GM18526 (cell line): ENCODE measurements around the gene IQGAP1.

Source experiments
- POLR2A ChIP-seq: IDR thresholded peaks from 3 replicates; pipeline ENCODE4 v1.6.1; 2011; ENCODE audit not compliant: insufficient read length; ENCODE audit errors: extremely low read depth

Gene IQGAP1

DNA sequence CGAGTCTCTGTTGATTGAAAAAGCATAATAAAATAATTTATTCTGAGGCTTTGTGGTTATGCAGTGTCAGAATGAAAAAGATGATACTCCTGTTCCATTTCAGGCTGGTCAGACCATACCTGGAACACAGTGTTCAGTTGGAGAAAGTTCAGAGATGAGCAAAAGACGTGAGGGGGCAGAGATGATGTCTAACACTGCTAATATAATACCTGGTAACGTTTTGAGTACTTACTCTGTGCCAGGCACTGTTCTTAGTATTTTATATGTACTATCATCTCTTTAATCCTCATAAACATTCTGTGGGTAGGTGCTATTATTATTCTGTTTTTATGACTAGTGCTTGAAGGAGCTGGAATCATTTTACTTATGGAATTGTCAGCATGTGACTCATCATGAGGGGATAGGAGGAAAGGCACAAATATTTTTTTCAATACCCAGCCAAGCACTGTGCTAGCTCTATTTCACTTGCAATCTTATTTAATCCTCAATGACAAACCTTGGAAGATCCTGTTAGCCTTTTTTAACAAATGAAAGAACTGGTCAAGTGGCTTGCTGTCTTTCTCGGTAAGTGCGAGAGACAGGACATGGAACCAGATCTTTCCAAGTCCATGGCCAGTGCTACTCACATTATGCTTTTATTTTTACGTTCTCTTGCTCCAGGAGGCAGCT, 31.8 kb downstream of the IQGAP1 start:
- no peak for TF ChIP-seq POLR2A

DNA sequence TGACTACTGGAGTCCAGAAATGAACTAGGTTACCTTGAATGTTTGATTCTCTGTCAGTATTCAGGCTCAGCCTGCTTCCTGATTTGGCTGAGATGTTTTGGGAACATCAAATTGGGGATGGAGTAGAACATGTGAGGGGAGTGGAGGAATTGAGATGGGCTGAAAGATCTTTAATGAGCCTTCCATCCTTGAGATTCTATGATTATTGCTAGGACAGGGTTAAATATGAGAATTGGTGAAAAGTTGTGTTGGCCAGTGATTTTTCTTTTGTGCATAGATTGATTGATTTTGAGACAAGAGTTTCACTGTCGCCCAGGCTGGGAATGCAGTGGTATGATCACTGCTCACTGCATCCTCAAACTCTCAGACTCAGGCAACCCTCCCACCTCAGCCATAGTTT, 32.4 kb downstream of the IQGAP1 start:
- no peak for TF ChIP-seq POLR2A

DNA sequence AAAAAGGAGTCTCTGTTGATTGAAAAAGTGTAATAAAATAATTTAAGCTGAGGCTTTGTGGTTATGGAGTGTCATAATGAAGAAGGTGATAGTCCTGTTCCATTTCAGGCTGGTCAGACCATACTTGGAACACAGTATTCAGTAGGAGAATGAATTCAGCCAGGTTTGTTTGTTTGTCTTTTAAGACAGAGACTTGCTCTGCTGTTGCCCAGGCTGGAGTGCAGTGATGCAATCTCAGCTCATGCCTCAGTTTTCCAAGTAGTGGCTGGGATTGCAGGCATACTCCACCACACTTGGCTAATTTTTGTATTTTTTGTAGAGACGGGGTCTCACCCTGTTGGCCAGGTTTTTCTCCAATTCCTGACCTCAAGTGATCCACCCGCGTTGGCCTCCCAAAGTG, 33.5 kb downstream of the IQGAP1 start:
- no peak for TF ChIP-seq POLR2A

DNA sequence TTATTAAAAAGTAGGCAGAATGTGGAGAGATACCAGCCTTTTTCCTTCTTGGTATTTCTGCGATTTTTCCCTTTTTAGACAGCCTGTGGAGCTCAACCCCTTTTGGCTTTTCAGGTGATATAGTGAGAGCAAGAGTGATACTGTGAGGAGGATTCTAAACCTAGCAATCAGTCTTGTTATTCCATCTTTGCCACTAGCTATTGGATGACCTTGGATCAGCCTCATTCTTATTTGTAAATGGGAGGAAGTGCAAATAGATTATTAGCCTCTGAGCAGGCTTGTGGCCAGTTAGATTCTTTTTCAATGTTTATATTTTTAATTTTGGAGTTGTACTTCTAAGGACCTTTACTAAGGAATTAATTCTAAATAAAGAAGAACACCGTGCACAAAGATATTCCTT, 34.0 kb downstream of the IQGAP1 start:
- no peak for TF ChIP-seq POLR2A

DNA sequence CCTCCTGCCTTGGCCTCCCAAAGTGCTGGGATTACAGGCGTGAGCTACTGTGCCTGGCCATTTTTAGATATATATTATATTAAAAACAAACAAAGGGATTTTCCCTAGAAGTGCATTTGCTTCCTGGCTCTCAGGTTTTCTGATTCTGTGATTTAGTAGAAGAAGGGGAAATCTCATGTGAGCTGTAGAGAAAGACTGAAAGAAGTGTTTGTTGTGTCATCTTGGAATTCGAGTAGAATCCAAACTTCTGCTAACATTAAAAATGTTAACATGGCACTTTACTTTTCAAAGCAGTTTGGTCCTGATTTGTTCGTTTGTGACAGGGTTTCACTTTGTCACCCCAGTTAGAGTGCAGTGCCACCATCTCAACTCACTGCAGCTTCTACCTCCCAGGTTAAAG, 34.9 kb downstream of the IQGAP1 start:
- no peak for TF ChIP-seq POLR2A

DNA sequence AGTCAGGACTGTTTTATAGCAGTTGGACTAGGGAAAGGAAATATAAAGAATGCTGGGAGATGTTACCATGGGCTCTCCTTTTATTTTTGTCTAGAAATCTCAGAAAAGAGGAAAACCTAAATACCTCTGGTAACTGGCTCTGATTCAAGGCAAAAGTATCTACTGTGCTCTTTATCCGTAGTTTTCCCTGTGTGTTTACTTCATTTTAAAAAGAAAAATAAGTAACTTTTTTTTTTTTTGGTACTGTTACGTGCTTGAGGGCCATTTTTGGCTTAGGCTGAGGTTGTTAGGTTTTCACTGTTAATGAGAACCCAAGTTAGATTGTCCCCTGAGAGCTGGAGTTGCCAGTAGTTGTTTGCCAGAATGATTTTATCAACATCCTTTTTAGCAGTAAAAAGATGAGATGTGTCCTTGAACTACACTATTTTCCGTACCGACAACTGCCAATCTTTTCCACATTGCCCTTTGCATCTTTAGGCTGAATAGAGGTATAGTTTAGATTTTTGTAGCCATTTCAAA, 35.8 kb downstream of the IQGAP1 start:
- TF ChIP-seq POLR2A = no peak

DNA sequence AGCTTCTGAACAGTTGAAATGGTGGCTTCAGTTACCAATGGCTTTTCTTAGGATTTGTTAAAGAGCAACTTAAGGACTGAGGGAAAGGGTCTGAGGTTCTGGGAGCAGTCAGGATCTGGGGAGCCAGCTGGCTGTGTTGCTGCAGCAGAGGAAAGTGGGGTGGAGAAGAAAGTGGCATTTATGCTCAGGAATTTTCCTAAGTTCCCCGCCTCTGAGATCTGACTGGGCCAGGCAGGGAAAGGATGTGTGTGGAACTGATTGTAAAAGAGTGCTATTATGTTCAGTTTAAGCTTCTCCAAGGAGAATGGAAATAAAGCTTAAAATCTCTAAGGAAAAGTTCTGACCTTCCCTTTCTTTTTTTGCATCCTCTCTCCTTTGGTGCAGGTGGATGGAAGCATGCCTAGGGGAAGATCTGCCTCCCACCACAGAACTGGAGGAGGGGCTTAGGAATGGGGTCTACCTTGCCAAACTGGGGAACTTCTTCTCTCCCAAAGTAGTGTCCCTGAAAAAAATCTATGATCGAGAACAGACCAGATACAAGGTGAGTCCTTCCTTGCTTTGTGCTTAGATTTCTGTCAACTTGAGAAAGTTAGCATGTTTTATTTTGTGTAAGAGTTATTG, 37.8 kb downstream of the IQGAP1 start:
- TF ChIP-seq POLR2A = no peak

DNA sequence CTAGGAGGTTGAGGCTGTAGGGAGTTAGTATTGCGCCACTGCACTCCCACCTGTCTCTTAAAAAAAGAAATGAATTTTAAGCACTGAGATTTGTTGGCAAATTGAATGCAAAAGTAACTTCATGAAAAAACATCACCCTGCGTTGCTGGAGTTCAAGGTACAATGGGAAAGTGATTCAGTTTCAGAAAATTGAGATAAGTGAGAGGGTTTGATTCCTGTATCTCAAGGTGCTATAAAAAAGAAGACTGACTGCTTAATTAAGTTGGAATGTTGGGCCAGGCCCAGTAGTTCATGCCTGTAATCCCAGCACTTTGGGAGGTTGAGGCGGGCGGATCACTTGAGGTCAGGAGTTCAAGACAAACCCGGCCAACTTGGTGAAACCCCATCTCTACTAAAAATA, 39.1 kb downstream of the IQGAP1 start:
- TF ChIP-seq POLR2A = no peak

DNA sequence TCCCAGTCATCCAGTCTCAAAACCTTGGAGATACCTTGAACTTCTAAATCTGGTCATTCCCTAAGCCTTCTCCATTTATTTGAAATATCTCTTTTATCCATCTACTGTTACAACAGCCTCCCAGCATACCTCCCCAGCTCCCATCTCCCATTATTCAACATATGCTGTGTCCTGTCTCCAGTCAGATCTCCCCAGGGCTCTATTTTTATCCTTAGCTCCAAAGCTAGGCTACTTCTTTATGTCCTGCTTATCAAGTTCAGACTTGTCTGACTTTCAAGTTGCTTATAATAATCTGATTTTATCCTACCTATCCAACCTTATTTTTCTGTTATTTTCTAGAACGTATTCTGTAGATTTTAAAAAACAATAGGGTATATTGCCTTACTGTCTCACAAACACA, 44.2 kb downstream of the IQGAP1 start:
- no peak for TF ChIP-seq POLR2A

DNA sequence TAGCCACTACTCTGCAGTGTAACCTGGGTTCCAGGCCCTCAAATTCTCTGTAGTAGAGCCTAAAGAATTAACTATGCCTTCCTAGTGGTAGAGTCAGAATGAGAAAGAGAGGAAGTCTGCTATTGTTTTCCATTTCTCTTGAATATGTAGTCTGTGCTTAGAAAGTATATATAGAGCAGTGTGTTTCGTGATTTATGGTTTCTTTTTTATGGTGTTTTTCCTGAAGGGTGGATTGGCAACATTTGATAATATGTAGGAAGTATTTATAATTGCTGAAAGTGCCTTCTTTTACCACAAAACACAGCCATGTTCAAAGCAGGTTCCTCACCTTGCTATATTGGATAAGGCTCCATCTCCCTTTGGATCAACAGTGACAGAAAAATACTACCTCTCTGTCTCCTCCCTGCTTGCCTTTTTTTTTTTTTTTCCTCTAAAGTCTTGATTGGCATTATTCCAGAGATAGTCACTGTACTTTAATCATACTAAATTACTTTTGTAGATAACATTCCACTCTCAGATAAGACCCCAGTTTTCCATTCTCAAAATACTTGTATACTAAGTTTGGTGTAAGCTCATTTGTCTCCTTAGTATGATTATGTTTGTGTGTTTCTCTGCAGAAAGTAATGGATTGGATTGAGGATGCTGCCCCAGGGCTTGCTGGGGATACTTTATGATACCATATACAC, 47.8 kb downstream of the IQGAP1 start:
- TF ChIP-seq POLR2A = no peak

DNA sequence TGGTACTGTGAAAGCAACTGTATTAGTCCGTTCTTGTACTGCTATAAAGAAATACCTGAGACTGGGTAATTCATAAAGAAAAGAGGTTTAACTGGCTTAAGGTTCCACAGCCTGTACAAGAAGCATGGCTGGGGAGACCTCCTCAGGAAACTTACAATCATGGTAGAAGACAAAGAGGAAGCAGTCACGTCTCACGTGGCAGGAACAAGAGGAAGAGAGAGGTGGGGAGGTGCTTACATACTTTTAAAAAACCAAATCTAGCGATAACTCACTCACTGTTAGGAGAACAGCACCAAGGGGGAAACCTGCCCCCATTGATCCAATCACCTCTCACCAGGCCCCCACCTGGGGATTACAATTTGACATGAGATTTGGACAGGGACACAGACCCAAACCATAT, 48.9 kb downstream of the IQGAP1 start:
- no peak for TF ChIP-seq POLR2A

DNA sequence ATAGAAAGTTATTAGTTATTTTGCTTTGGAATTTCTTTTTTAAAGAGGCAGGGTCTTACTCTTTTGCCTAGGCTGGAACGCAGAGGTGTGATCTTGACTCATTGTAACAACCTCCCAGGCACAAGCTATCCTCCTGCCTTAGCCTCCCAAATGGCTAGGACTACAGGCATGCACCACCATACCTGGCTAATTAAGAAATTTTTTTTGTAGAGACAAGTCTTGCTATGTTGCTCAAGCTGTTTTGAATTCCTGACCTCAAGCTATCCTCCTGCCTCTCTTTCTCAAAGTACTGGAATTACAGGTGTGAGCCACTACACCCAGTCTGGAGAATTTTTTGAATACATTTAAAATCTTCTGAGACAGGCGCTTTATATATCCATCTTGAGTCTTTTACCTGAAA, 49.5 kb downstream of the IQGAP1 start:
- no peak for TF ChIP-seq POLR2A

DNA sequence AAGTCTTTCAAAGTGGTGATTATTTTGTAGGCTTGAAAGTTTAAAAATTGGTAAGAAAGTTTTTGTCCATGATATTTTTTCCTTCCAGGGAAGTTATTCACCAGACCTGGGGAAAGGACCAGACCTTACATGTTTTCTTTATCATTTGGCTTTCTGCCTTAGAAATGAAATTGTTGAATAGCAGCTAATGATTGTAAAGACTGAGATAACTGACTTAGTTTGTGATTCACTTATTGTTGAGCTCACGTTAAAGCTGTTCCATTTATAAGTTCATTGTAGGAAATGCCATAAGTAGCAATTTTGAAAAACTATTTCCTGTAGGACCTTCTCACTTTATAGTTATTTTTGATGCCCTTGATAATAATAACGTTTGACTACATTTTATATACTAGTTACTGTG, 51.9 kb downstream of the IQGAP1 start:
- no peak for TF ChIP-seq POLR2A

DNA sequence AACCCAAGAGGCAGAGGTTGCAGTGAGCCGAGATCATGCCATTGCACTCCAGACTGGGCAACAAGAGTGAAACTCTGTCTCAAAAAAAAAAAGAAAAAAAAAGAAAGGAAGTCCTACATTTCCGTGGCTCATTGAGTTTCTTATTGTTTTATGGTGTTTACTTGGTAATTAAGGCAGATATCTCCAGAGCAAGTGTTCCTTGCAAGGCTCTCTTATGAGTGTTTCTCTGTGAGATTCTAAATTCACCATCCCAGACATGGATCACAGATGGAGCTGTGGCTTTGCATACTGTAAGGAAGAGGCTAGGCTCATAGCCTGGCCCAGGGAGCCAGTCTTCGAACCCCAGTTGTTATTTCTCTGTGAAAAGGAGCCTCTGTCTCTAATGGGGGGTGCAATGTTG, 53.0 kb downstream of the IQGAP1 start:
- no peak for TF ChIP-seq POLR2A

DNA sequence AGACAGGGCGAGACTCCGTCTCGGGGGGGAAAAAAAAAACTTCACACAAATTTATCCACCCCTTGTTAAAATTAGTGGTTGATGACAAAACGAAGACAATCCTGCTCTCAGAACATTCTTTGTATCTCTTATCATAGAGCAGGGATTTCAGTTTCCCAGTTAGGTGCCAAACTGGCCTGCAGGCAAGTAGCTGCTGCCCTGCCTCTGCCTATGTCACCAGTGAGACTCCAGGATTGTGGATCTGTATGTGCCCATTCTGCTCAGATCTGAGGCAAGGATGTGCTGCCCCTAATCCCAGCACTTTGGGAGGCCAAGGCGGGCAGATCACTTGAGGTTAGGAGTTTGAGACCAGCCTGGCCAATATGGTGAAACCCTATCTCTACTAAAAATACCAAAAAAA, 54.4 kb downstream of the IQGAP1 start:
- no peak for TF ChIP-seq POLR2A

DNA sequence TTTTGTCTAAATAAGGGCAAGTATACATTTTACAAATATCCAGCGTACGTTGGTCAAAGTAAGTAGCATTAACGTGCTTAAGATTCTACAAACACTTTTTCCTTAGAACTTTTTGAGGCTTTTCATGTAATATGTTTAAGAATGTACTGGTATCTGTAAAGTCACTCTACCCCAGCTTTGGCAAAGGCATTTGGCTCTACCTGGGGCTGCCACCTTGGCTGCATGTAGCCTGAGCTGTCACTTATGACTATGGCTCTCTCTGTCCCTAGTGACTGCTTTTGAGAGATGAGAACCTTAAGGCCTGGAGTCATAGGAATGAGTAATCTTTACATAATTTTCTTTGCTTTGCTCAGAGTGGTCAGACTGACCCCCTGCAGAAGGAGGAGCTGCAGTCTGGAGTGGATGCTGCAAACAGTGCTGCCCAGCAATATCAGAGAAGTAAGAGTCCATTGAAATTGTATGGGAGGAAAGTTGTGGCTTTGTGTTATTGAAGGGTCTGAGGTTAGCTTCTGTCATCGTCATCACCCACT, 61.2 kb downstream of the IQGAP1 start:
- no peak for TF ChIP-seq POLR2A
